Measurements from ENCODE around the gene ZNF446. TPM values are rescaled to one million over a fixed set of nuclear protein-coding genes. Genes with fewer than 3 reads are reported as not detected.

The ZNF446 gene
- total RNA-seq, 1 donor from 2014 or later, result 17.4 TPM

DNA sequence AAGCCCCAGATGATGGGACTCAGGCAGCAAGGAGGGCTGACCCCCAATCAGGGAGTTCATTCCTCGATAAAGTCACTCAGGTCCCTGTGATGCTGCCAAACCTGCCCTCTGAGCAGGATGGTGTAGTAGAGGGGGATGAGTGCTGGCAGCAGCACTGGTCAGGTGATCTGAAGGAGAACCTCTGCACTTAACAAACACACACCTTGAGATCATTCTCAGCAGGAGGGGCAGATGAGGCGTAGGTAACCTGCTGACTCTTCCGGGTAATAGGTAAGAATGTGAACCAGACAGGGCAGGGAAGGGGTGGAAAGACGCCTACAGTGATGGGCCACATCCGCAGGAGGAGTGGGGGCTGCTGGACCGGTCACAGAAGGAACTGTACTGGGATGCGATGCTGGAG, 3.2 kb downstream of the ZNF446 start:
- Mint-ChIP-seq H3K9me3 (no peaks in the 10 kb centered on the region), H3K27ac (no peak overlapping the region), H3K4me1 (ENCODE audit: unreplicated experiment) (peaks cover 10% of the 10 kb centered on the region), H3K27me3 (no peaks in the 10 kb centered on the region), H3K36me3 (no peaks in the 10 kb centered on the region), H3K4me3 (no peak overlapping the region)
- DNase-seq (ENCODE audit: extremely low spot score, unreplicated experiment), result no peak
- TF ChIP-seq CTCF (conservative IDR thresholded peaks at IDR 0.05), result no peak

- no peaks in the 10 kb centered on the region for H3K36me3 Mint-ChIP-seq
- peaks cover 5% of the 10 kb centered on the region for H3K4me1 Mint-ChIP-seq (ENCODE audit: unreplicated experiment)
- no peaks in the 10 kb centered on the region for H3K27me3 Mint-ChIP-seq
- no peaks in the 10 kb centered on the region for H3K9me3 Mint-ChIP-seq
- TF ChIP-seq CTCF (conservative IDR thresholded peaks at IDR 0.05), result no peak
- no peak overlapping the region for H3K27ac Mint-ChIP-seq
- DNase-seq (ENCODE audit: extremely low spot score, unreplicated experiment), result no peak
- no peak overlapping the region for H3K4me3 Mint-ChIP-seq
Observed at GRCh38 chr19:58479736-58480480, 3.8 kb downstream of the ZNF446 start.

DNA sequence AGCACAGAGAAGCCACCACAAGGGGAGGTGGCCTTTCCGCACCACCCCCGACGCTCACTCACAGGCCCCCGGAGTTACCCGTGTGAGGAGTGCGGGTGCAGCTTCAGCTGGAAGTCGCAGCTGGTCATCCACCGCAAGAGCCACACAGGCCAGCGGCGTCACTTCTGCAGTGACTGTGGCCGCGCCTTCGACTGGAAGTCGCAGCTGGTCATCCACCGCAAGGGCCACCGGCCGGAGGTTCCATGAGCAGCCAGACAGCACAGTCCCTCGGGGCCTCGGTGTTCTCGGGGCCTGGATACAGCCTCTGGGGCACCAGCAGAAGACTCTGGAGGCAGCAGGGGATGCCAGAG, 4.3 kb downstream of the ZNF446 start:
- Mint-ChIP-seq H3K4me3 (no peak overlapping the region), H3K4me1 (ENCODE audit: unreplicated experiment) (peaks cover 5% of the 10 kb centered on the region), H3K27me3 (no peaks in the 10 kb centered on the region), H3K9me3 (no peaks in the 10 kb centered on the region), H3K36me3 (no peaks in the 10 kb centered on the region), H3K27ac (no peak overlapping the region)
- TF ChIP-seq CTCF (conservative IDR thresholded peaks at IDR 0.05), result no peak
- DNase-seq (ENCODE audit: extremely low spot score, unreplicated experiment), result no peak

- Mint-ChIP-seq H3K4me3 (no peak overlapping the region), H3K36me3 (no peaks in the 10 kb centered on the region), H3K4me1 (ENCODE audit: unreplicated experiment) (peaks cover 5% of the 10 kb centered on the region), H3K27me3 (no peaks in the 10 kb centered on the region), H3K27ac (no peak overlapping the region), H3K9me3 (no peaks in the 10 kb centered on the region)
- no peak for DNase-seq (ENCODE audit: extremely low spot score, unreplicated experiment)
- TF ChIP-seq CTCF (conservative IDR thresholded peaks at IDR 0.05), result no peak
Observed at GRCh38 chr19:58480831-58481230, 4.7 kb downstream of the ZNF446 start.

DNA sequence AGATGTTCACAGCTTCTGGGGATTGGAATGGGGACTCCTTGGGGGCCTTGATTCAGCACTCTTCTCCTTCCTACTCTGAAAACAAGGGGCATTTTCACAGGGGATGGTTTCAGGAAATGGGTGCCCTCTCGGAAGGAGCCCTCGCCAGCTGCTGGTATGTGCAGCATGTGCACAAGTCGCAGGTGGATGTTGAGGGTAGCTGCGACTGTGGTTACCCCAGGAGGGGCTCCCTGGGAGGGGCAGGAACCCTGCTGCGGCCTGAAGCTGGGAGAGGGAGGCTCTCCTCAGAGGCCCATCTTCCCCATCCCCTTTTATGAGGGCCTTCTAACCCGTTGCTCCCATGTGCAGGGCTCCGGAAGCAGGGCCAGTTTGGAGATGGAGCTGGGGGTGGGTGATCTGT, 6.2 kb downstream of the ZNF446 start:
- H3K4me1 Mint-ChIP-seq (ENCODE audit: unreplicated experiment), result no peaks in the 10 kb centered on the region
- no peaks in the 10 kb centered on the region for H3K36me3 Mint-ChIP-seq
- H3K4me3 Mint-ChIP-seq, result no peak overlapping the region
- DNase-seq (ENCODE audit: extremely low spot score, unreplicated experiment), result no peak
- H3K27ac Mint-ChIP-seq, result no peak overlapping the region
- H3K27me3 Mint-ChIP-seq, result no peaks in the 10 kb centered on the region
- TF ChIP-seq CTCF (conservative IDR thresholded peaks at IDR 0.05), result no peak
- H3K9me3 Mint-ChIP-seq, result no peaks in the 10 kb centered on the region

Measured in type B pancreatic cell (in vitro differentiated cells).